Keratinocyte (primary cell): Measurements from ENCODE around the gene PRR23E. TPM values are rescaled to one million over a fixed set of nuclear protein-coding genes. Genes with fewer than 3 reads are reported as not detected.

Source experiments
- DNase-seq: peaks from one replicate; pipeline ENCODE4 v3.0.0-alpha.2; 2011; ENCODE audit warnings: low read depth, missing footprints, low spot score
- FAIRE-seq: peaks from 2 replicates; lab custom pipeline; 2011; peaks lifted over from hg19 to GRCh38; lab: Jason Lieb, UNC
- H2AFZ ChIP-seq: 2 replicates; pipeline ENCODE4 v1.6.0; 2012; ENCODE audit warnings: low read length, control low read depth, inconsistent platforms; ENCODE audit not compliant: control insufficient read depth
- H3K27ac ChIP-seq: 2 replicates; pipeline ENCODE4 v1.5.1; 2011; ENCODE audit warnings: low read length; ENCODE audit not compliant: control insufficient read depth, insufficient read depth
- H3K27me3 ChIP-seq: 3 replicates; pipeline ENCODE4 v1.6.0; 2011; ENCODE audit warnings: low read length; ENCODE audit not compliant: control insufficient read depth, insufficient read depth; ENCODE audit errors: extremely low read depth
- H3K36me3 ChIP-seq, 2 experiments: 2 replicates in 1 of 2; 3 replicates in 1 of 2; pipeline ENCODE4 v1.5.1; 2011; ENCODE audit warnings: low read length in 2 of 2, mild to moderate bottlenecking in 1 of 2; ENCODE audit not compliant: control insufficient read depth in 2 of 2, insufficient read depth in 2 of 2; ENCODE audit errors: extremely low read depth in 1 of 2
- H3K4me1 ChIP-seq: 3 replicates; pipeline ENCODE4 v1.5.1; 2011; ENCODE audit warnings: low read length; ENCODE audit not compliant: control insufficient read depth, insufficient read depth; ENCODE audit errors: extremely low read depth
- H3K4me2 ChIP-seq: 3 replicates; pipeline ENCODE4 v1.6.0; 2011; ENCODE audit warnings: low read depth, low read length; ENCODE audit not compliant: control insufficient read depth, insufficient read depth; ENCODE audit errors: extremely low read depth
- H3K4me3 ChIP-seq, 3 experiments: fragments of 200-600 bp in 1 of 3; sonication (generic) in 1 of 3; 2 replicates in 2 of 3; 3 replicates in 1 of 3; pipeline ENCODE4 v1.5.1; 2011 to 2016; ENCODE audit warnings: low read length in 3 of 3, mild to moderate bottlenecking in 3 of 3, control low read depth in 2 of 3, inconsistent platforms in 1 of 3, low read depth in 1 of 3, mixed read lengths in 1 of 3, mixed run types in 1 of 3, moderate library complexity in 1 of 3; ENCODE audit not compliant: control insufficient read depth in 2 of 3, insufficient read depth in 2 of 3; ENCODE audit errors: extremely low read depth in 1 of 3
- H3K79me2 ChIP-seq: 2 replicates; pipeline ENCODE4 v1.6.0; 2012; ENCODE audit warnings: low read length; ENCODE audit not compliant: control insufficient read depth, insufficient read depth
- H3K9ac ChIP-seq: 3 replicates; pipeline ENCODE4 v1.6.0; 2011; ENCODE audit warnings: low read length; ENCODE audit not compliant: control insufficient read depth, insufficient read depth; ENCODE audit errors: extremely low read depth
- H3K9me1 ChIP-seq: 3 replicates; pipeline ENCODE4 v1.6.0; 2011; ENCODE audit warnings: low read length; ENCODE audit not compliant: control insufficient read depth, insufficient read depth; ENCODE audit errors: extremely low read depth
- H3K9me3 ChIP-seq: 2 replicates; pipeline ENCODE4 v1.5.1; 2012; ENCODE audit warnings: low read depth, low read length; ENCODE audit not compliant: control insufficient read depth
- H4K20me1 ChIP-seq: 3 replicates; pipeline ENCODE4 v1.6.0; 2011; ENCODE audit warnings: low read length; ENCODE audit not compliant: control insufficient read depth, insufficient read depth; ENCODE audit errors: extremely low read depth
- CTCF ChIP-seq, 3 experiments: IDR thresholded peaks in 1 of 3; conservative IDR thresholded peaks in 1 of 3; optimal IDR thresholded peaks in 1 of 3; 2 replicates in 2 of 3; 3 replicates in 1 of 3; pipeline versions ENCODE3 to v1.5.1; 2011; ENCODE audit warnings: low read length in 3 of 3, mild to moderate bottlenecking in 3 of 3, moderate library complexity in 2 of 3, control low read depth in 1 of 3, inconsistent platforms in 1 of 3; ENCODE audit not compliant: insufficient read depth in 2 of 3; ENCODE audit errors: extremely low read depth in 1 of 3
- EZH2 ChIP-seq: IDR thresholded peaks from one replicate; pipeline ENCODE4 v1.6.1; 2012; ENCODE audit warnings: inconsistent platforms, mild to moderate bottlenecking, low read length, moderate library complexity
- dilution Hi-C: fragments of 300-500 bp; cut with MboI; formaldehyde crosslinking; loops from one replicate; pipeline ENCODE4 v1.7.0; 2020; ENCODE audit warnings: low sequenced_read_pairs; ENCODE audit not compliant: extremely low pct_ligation_motif_present
- polyA plus RNA-seq, 5 experiments: library from polyadenylated mRNA; depleted of rRNA in 3 of 5; stranded (reverse) in 3 of 5; stranded (forward) in 1 of 5; unstranded in 1 of 5; fragments of >200 nt; gene quantifications; 1 replicate in 1 of 5; 2 replicates in 3 of 5; 3 replicates in 1 of 5; pipeline versions ENCODE4 v1.2.1 to v1.2.3, GENCODE V29; 2011 to 2012; ENCODE audit warnings: missing spikeins in 2 of 5, low read depth in 1 of 5, low replicate concordance in 1 of 5

Gene PRR23E
- polyA plus RNA-seq, 1 donor (not counting 4 experiments of a cell fraction or from before 2014, with no cell fraction given): not detected

DNA sequence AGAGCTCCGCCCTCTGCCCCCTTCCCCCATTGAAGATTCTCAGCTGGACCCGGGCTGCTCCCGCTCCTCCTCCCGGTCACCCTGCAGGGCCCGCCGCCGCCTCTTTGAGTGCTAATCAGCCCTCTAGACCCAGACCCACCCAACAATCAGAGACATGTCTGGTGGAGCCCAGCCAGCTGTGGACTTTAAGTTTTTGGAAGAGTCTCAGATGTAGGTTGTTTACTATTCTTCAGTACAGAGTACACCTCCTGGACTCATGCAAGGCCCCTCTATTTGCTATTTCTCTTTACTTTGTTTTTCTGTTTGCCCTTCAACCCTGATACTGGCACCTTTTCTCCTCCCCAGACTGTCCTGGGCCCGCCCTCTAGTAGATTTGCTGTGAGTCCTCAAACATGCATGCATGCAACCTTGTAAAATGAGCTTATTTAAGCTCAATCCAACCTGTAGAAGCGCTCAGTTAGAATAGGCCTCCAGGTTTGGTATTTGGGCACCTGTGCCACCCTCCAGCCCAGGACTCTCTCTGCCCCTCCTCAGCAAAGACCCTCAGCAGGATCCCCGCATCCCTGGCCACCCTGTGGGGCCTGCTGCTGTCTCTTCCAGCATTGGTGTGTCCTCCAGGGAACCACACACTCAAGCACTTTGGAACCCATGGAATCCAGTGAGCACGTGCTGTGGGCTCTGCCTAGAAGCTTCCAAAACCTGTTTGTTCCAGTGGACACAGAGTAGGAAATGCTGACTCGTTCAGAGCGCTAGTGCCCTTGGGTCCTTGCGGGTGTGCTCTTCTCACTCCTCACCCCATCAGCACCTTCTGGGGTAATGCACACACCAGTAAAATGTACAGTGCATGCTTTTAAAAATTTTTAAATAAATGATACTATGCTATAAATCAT lies 4.6 kb downstream of the PRR23E start:
- no peaks in the 10 kb centered on the region for H3K36me3 ChIP-seq
- no peaks in the 10 kb centered on the region for H3K9me3 ChIP-seq
- H3K79me2 ChIP-seq: no peaks in the 10 kb centered on the region
- H3K4me1 ChIP-seq: no peaks in the 10 kb centered on the region
- dilution Hi-C loops: no loop called here
- H3K4me3 ChIP-seq: no peak overlapping the region
- peaks cover 28% of the 10 kb centered on the region for H3K27me3 ChIP-seq
- H2AFZ ChIP-seq: no peak overlapping the region
- DNase-seq: no peak
- no peak overlapping the region for H3K27ac ChIP-seq
- H3K9ac ChIP-seq: no peak overlapping the region
- no peaks in the 10 kb centered on the region for H4K20me1 ChIP-seq
- no peak overlapping the region for H3K4me2 ChIP-seq
- no peaks in the 10 kb centered on the region for H3K9me1 ChIP-seq
- no peak for TF ChIP-seq CTCF (optimal IDR thresholded peaks at IDR 0.05 in 1 of 3, IDR thresholded peaks at IDR 0.05 in 1 of 3, conservative IDR thresholded peaks at IDR 0.05 in 1 of 3; ENCODE audit: extremely low read depth in 1 of 3, insufficient read depth in 2 of 3, low read length in 3 of 3)
- no peak for TF ChIP-seq EZH2
- no peak for FAIRE-seq

DNA sequence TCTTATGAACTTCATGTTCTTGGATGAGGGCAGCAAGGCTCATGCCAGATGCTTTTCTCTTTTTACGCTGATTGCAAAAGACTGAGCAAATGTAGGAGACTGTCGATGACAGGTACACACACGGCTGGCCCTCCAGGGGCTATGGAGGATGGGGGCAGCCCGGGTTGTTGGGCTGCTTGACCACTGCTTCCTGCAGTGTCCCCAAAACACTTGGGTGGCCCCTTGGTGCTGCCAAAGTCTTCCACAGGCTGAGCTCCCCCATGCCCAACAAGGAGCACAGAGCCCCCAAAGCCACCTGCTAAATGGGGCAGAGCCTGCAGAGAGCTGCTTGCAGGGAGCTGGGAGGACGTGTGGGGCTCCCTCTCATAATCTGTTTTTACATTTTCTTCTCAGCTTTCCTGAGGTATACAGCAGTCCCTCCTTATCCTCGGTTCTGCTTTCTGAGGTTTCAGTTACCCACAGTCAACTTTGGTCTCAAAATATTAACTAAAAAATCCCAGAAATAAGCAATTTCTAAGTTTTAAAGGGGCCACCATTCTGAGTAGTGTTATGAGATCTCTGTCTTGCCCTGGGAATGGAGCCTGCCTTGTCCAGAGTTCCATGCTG lies 7.3 kb downstream of the PRR23E start:
- no peak overlapping the region for H2AFZ ChIP-seq
- H3K4me1 ChIP-seq: no peaks in the 10 kb centered on the region
- H3K9ac ChIP-seq: no peak overlapping the region
- no peak overlapping the region for H3K4me3 ChIP-seq
- no peak overlapping the region for H3K4me2 ChIP-seq
- no peaks in the 10 kb centered on the region for H3K9me1 ChIP-seq
- H3K36me3 ChIP-seq: no peaks in the 10 kb centered on the region
- DNase-seq (no peak), FAIRE-seq (no peak)
- peaks cover 27% of the 10 kb centered on the region for H3K27me3 ChIP-seq
- no peak for TF ChIP-seq EZH2
- TF ChIP-seq CTCF (optimal IDR thresholded peaks at IDR 0.05 in 1 of 3, IDR thresholded peaks at IDR 0.05 in 1 of 3, conservative IDR thresholded peaks at IDR 0.05 in 1 of 3; ENCODE audit: extremely low read depth in 1 of 3, insufficient read depth in 2 of 3, low read length in 3 of 3): no peak
- dilution Hi-C loops: no loop called here
- no peaks in the 10 kb centered on the region for H3K9me3 ChIP-seq
- H3K27ac ChIP-seq: no peak overlapping the region
- H4K20me1 ChIP-seq: no peaks in the 10 kb centered on the region
- no peaks in the 10 kb centered on the region for H3K79me2 ChIP-seq
